B cell (primary cell): Measurements from ENCODE around the gene CDS2. TPM values are rescaled to one million over a fixed set of nuclear protein-coding genes. Genes with fewer than 3 reads are reported as not detected.
A peak's percentile ranks its signal among the peaks of the same experiment; 100 is the strongest.

Source experiments
- ATAC-seq: fragments of 200-7000 bp; cut with Tn5 transposase; one replicate; pipeline ENCODE4 v1.10.0; 2021; ENCODE audit warnings: low read depth, mild to moderate bottlenecking, moderate number of reproducible peaks, moderate library complexity
- CTCF ChIA-PET: fragments of 350-600 bp; sonication (Branson Sonifier 250); formaldehyde crosslinking; loops from one replicate; lab custom pipeline; 2021; ENCODE audit warnings: antibody characterized with exemption, inconsistent platforms; lab: Charles Lee
- POLR2A ChIA-PET: fragments of 350-600 bp; sonication (Branson Sonifier 250); formaldehyde crosslinking; loops from one replicate; lab custom pipeline; 2021; ENCODE audit warnings: antibody characterized with exemption; lab: Charles Lee
- DNase-seq: peaks from one replicate; pipeline ENCODE4 v3.0.0; 2013
- H2AFZ ChIP-seq: 2 replicates; pipeline ENCODE4 v1.6.1; 2012; ENCODE audit warnings: mild to moderate bottlenecking, low read depth, low read length; ENCODE audit not compliant: insufficient read depth, poor library complexity, severe bottlenecking
- H3K27ac ChIP-seq, 2 donors: 1 replicate in 1 of 2; 2 replicates in 1 of 2; pipeline ENCODE4 v1.5.1; 2012 to 2013; ENCODE audit warnings: low read length in 2 of 2, mild to moderate bottlenecking in 2 of 2, moderate library complexity in 1 of 2
- H3K27me3 ChIP-seq, 4 experiments: fragments of 200-600 bp in 1 of 4; sonication (generic) in 1 of 4; replicated peaks in 1 of 4; 1 replicate in 2 of 4; 2 replicates in 2 of 4; pipeline versions ENCODE4 v1.6.1 to v1.7.0; 2013 to 2016; ENCODE audit warnings: low read length in 3 of 4, mild to moderate bottlenecking in 2 of 4, mixed read lengths in 1 of 4, moderate library complexity in 1 of 4; ENCODE audit not compliant: insufficient read depth in 4 of 4, control insufficient read depth in 3 of 4; ENCODE audit errors: control extremely low read depth in 1 of 4
- H3K36me3 ChIP-seq, 2 experiments: replicated peaks in 1 of 2; 1 replicate in 1 of 2; 2 replicates in 1 of 2; pipeline versions ENCODE4 v1.6.1 to v1.7.1; 2013; ENCODE audit warnings: low read length in 1 of 2; ENCODE audit not compliant: insufficient read depth in 2 of 2, control insufficient read depth in 1 of 2; ENCODE audit errors: control extremely low read depth in 1 of 2, extremely low read depth in 1 of 2
- H3K4me1 ChIP-seq, 2 donors: fragments of 200-600 bp in 1 of 2; sonication (generic) in 1 of 2; 1 replicate in 1 of 2; 2 replicates in 1 of 2; pipeline versions ENCODE4 v1.5.1 to v1.6.1; 2013 to 2017; ENCODE audit warnings: low read length in 2 of 2; ENCODE audit not compliant: control insufficient read depth in 2 of 2, insufficient read depth in 2 of 2
- H3K4me2 ChIP-seq: replicated peaks from 2 replicates; pipeline ENCODE3; 2012; ENCODE audit warnings: mild to moderate bottlenecking, low read depth, low read length; ENCODE audit not compliant: poor library complexity, severe bottlenecking
- H3K4me3 ChIP-seq, 5 experiments: fragments of 200-600 bp in 1 of 5; sonication (generic) in 1 of 5; 1 replicate in 3 of 5; 2 replicates in 2 of 5; pipeline versions ENCODE4 v1.5.1 to v1.7.0; 2011 to 2016; ENCODE audit warnings: low read length in 4 of 5, mild to moderate bottlenecking in 4 of 5, low read depth in 2 of 5, control low read depth in 1 of 5, moderate library complexity in 1 of 5; ENCODE audit not compliant: insufficient read depth in 1 of 5; ENCODE audit errors: control extremely low read depth in 1 of 5, extremely low read depth in 1 of 5
- H3K79me2 ChIP-seq: fragments of 200-600 bp; sonication (generic); one replicate; pipeline ENCODE4 v1.6.0; 2016; ENCODE audit warnings: low read length; ENCODE audit not compliant: control insufficient read depth, insufficient read depth
- H3K9ac ChIP-seq: fragments of 200-600 bp; sonication (generic); 2 replicates; pipeline ENCODE4 v1.6.1; 2017; ENCODE audit warnings: mild to moderate bottlenecking, low read length, moderate library complexity
- H3K9me3 ChIP-seq, 3 donors: one replicate each; pipeline versions ENCODE4 v1.6.1 to v1.7.1; 2013; ENCODE audit warnings: low read length in 2 of 3; ENCODE audit not compliant: control insufficient read depth in 2 of 3, insufficient read depth in 1 of 3; ENCODE audit errors: control extremely low read depth in 1 of 3
- H4K20me1 ChIP-seq: 2 replicates; pipeline ENCODE4 v1.6.0; 2012; ENCODE audit warnings: mild to moderate bottlenecking, low read length; ENCODE audit not compliant: insufficient read depth, control insufficient read depth, poor library complexity, severe bottlenecking
- H3K27ac Mint-ChIP-seq: one replicate; pipeline ENCODE4 v1.8.0; 2021; ENCODE audit warnings: mixed read lengths
- H3K27me3 Mint-ChIP-seq: one replicate; pipeline ENCODE4 v1.8.0; 2021; ENCODE audit warnings: mixed read lengths
- H3K4me1 Mint-ChIP-seq: one replicate; pipeline ENCODE4 v1.8.0; 2021; ENCODE audit warnings: mixed read lengths
- H3K4me3 Mint-ChIP-seq: one replicate; pipeline ENCODE4 v1.8.0; 2021; ENCODE audit warnings: mixed read lengths
- H3K9me3 Mint-ChIP-seq: one replicate; pipeline ENCODE4 v1.8.0; 2022; ENCODE audit warnings: mixed read lengths; ENCODE audit not compliant: insufficient read depth
- CTCF ChIP-seq: fragments of 200-600 bp; IDR thresholded peaks from one replicate; pipeline ENCODE4 v1.8.0; 2022; ENCODE audit warnings: antibody characterized with exemption, mild to moderate bottlenecking
- EZH2 ChIP-seq: IDR thresholded peaks from 2 replicates; pipeline ENCODE4 v1.6.1; 2012; ENCODE audit warnings: borderline replicate concordance, low read depth, mild to moderate bottlenecking, moderate library complexity, low read length; ENCODE audit not compliant: insufficient read depth, poor library complexity, severe bottlenecking
- WGBS: methylation state at CpG from one replicate; pipeline ENCODE4 v1.1.5; 2013; ENCODE audit warnings: missing lambda C conversion rate; ENCODE audit not compliant: insufficient coverage; 5-methylcytosine and 5-hydroxymethylcytosine counted together
- intact Hi-C: fragments of 100-400 bp; cut with micrococcal nuclease; formaldehyde crosslinking; loops from one replicate; pipeline ENCODE4 v1.10.0; 2022
- polyA plus RNA-seq: library from polyadenylated mRNA; depleted of rRNA; stranded (reverse); fragments of >200 nt; gene quantifications from 2 replicates; pipeline ENCODE4 v1.2.3, GENCODE V29; 2012
- small RNA-seq: library from RNA; depleted of rRNA; stranded (forward); fragments of <200 nt; gene quantifications from one replicate; pipeline ENCODE3, GENCODE V24; 2012; ENCODE audit warnings: low replicate concordance, low read depth; ENCODE audit not compliant: insufficient read length
- total RNA-seq, 2 donors: library from RNA; stranded (reverse); fragments of 120-200 nt in 1 of 2; gene quantifications; 1 replicate in 1 of 2; 2 replicates in 1 of 2; pipeline versions ENCODE4 v1.2.3 to v1.2.4, GENCODE V29; 2013 to 2022

CDS2 gene
- total and polyA plus RNA-seq, 2 donors (not counting 1 experiment from before 2014, with no cell fraction given): 17.3 to 48.6 TPM

GRCh38 chr20:5234978-5235377, 108.2 kb downstream of the CDS2 start:
- no peaks in the 10 kb centered on the region for H3K4me1 ChIP-seq
- H3K27me3 ChIP-seq: no peaks in the 10 kb centered on the region
- CTCF ChIA-PET: interaction anchor here (1.6 kb wide), 1 partner anchor 12 kb away, joined by 5 read pairs; no protein-coding TSS in a partner anchor
- no peak for TF ChIP-seq EZH2
- no peak for TF ChIP-seq CTCF
- intact Hi-C loops: no loop called here
- H3K9me3 Mint-ChIP-seq: no peaks in the 10 kb centered on the region
- no peaks in the 10 kb centered on the region for H3K36me3 ChIP-seq
- ATAC-seq (no peak), DNase-seq (no peak)
- no peak overlapping the region for H3K4me2 ChIP-seq
- H3K27ac ChIP-seq: no peak overlapping the region
- peaks cover 0 to 4% (median 0%) of the 10 kb centered on the region in 3 donors for H3K9me3 ChIP-seq
- POLR2A ChIA-PET: no interaction called here
- no CpG with 5 or more reads among the region's 1 CpG for WGBS
- H3K4me1 Mint-ChIP-seq: no peaks in the 10 kb centered on the region
- no peaks in the 10 kb centered on the region for H4K20me1 ChIP-seq
- H3K79me2 ChIP-seq: no peaks in the 10 kb centered on the region
- H3K27me3 Mint-ChIP-seq: peaks cover 28% of the 10 kb centered on the region
- H3K4me3 ChIP-seq: no peak overlapping the region
- H3K4me3 Mint-ChIP-seq: no peak overlapping the region
- H3K27ac Mint-ChIP-seq: no peak overlapping the region
- H3K9ac ChIP-seq: no peak overlapping the region
- H2AFZ ChIP-seq: no peak overlapping the region

Small RNA genes within 50 kb of the gene (small RNA-seq; reads per million reads assigned to genes)
- gene RF00019: not detected
- not detected for gene RF00568
- 4.4 reads per million, percentile 63 among the genes with 10 or more reads in this experiment for gene RNA5SP474

Other genes with a start within 250 kb of the CDS2 start
- gene SLC23A2, start 125.5 kb upstream of the CDS2 start, total RNA-seq: 70.7 and 75.2 TPM in 2 replicates
- gene SLC23A2, start 125.5 kb upstream of the CDS2 start, polyA plus RNA-seq: 23.6 and 26.1 TPM in 2 replicates
- 57.4 and 62.2 TPM in 2 replicates for gene TMEM230, start 13.9 kb upstream of the CDS2 start, total RNA-seq
- gene TMEM230, start 13.9 kb upstream of the CDS2 start, polyA plus RNA-seq: 42.7 and 55.6 TPM in 2 replicates
- gene PCNA, start 7.0 kb upstream of the CDS2 start, total RNA-seq: 31.7 and 35.5 TPM in 2 replicates
- gene PCNA, start 7.0 kb upstream of the CDS2 start, polyA plus RNA-seq: 53.5 and 73.4 TPM in 2 replicates
- gene PROKR2, start 189.9 kb downstream of the CDS2 start, total RNA-seq: not detected in 2 replicates
- gene PROKR2, start 189.9 kb downstream of the CDS2 start, polyA plus RNA-seq: not detected in 2 replicates